Measurements from ENCODE around the gene TXNDC11. TPM values are rescaled to one million over a fixed set of nuclear protein-coding genes. Genes with fewer than 3 reads are reported as not detected.
A peak's percentile ranks its signal among the peaks of the same experiment; 100 is the strongest.

TXNDC11 gene
- total RNA-seq, 5 donors from 2014 or later (not counting 1 experiment from before 2014, with no cell fraction given) = 44.0 to 76.3 (median 54.0) TPM

DNA sequence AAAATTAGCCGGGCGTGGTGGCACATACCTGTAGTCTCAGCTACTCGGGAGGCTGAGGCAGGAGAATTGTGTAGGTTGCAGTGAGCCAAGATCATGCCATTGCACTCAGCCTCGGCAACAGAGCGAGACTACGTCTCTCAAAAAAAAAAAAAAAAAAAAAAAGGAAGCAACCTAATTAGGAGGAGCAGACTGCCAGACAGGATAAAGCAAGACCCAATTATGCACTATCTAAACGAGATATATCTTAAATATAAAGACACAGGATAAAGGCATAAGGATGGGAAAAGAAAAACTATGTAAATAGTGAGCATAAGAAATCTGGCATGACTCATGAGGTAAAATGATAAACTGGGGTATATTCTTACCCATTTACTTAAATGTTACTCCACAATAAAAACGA, 4.9 kb downstream of the TXNDC11 start:
- no peak for DNase-seq
- ChIA-PET POLR2A (no interaction called here), CTCF (interaction anchor here (0.7 kb wide), 2 partner anchors 41 to 778 kb away, joined by 6 to 11 read pairs; no protein-coding TSS in a partner anchor)
- Histone ChIP-seq H3K27ac (ENCODE audit: low read length) (no peak overlapping the region), H3K4me3 (ENCODE audit: control insufficient read depth in 1 of 2, extremely low read depth in 1 of 2, low read length in 1 of 2) (no peak overlapping the region), H3K9me3 (no peaks in the 10 kb centered on the region), H3K4me1 (ENCODE audit: control insufficient read depth in 1 of 2, extremely low read depth in 1 of 2, insufficient read depth in 2 of 2, low read length in 2 of 2) (peaks cover 5 to 36% of the 10 kb centered on the region in 2 experiments), H3K36me3 (ENCODE audit: control insufficient read depth in 2 of 2, extremely low read depth in 1 of 2, insufficient read depth in 1 of 2, low read length in 1 of 2) (peaks cover 0 to 41% of the 10 kb centered on the region in 2 donors), H3K27me3 (replicated peaks in 1 of 2; ENCODE audit: control insufficient read depth in 2 of 2, extremely low read depth in 1 of 2, insufficient read depth in 2 of 2, low read length in 1 of 2) (no peaks in the 10 kb centered on the region)
- no peak overlapping the region for H3K27ac Mint-ChIP-seq
- whole genome bisulfite sequencing (ENCODE audit: insufficient coverage) = no CpG with 5 or more reads among the region's 8 CpGs
- peaks cover 37% of the 10 kb centered on the region for H3K36me3 Mint-ChIP-seq
- H3K27me3 Mint-ChIP-seq = no peaks in the 10 kb centered on the region
- peak overlapping the region in 1 of 3 donors; percentile 96 for H3K4me3 Mint-ChIP-seq
- ATAC-seq (replicated peaks in 1 of 4) = no peak
- peaks cover 63 to 71% (median 69%) of the 10 kb centered on the region in 3 donors for H3K4me1 Mint-ChIP-seq
- H3K9me3 Mint-ChIP-seq = no peaks in the 10 kb centered on the region

DNA sequence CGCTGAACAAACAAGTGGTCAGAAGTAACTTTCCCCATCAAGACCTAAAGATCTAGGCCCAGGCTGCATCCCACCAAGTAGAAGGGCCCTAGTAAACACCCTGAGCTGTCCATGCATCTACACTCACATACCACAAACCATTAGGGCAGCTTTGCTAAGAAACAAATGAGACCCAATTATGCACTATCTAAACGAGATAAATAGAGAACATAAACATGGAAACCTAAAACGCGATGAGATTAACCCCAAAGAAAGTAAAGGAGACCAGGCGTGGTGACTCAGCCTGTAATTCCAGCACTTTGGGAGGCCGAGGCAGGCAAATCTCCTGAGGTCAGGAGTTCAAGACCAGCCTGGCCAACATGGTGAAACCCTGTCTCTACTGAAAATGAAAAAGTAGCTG, 5.8 kb downstream of the TXNDC11 start:
- peaks cover 0 to 48% of the 10 kb centered on the region in 2 donors for H3K36me3 ChIP-seq (ENCODE audit: control insufficient read depth in 2 of 2, extremely low read depth in 1 of 2, insufficient read depth in 1 of 2, low read length in 1 of 2)
- Mint-ChIP-seq H3K27ac (no peak overlapping the region), H3K4me3 (no peak overlapping the region), H3K4me1 (peaks cover 63 to 77% (median 71%) of the 10 kb centered on the region in 3 donors), H3K9me3 (no peaks in the 10 kb centered on the region), H3K27me3 (no peaks in the 10 kb centered on the region), H3K36me3 (peaks cover 43% of the 10 kb centered on the region)
- ChIA-PET CTCF (interaction anchor here in 1 of 2 donors (0.7 to 1.0 kb wide), 3 partner anchors 41 to 221 kb away, joined by 3 to 11 read pairs (median 4); partner anchors contain the start of gene ZC3H7A), POLR2A (no interaction called here)
- ATAC-seq (replicated peaks in 1 of 4) = no peak
- H3K4me1 ChIP-seq (ENCODE audit: control insufficient read depth in 1 of 2, extremely low read depth in 1 of 2, insufficient read depth in 2 of 2, low read length in 2 of 2) = peaks cover 4 to 34% of the 10 kb centered on the region in 2 experiments
- no peaks in the 10 kb centered on the region for H3K27me3 ChIP-seq (replicated peaks in 1 of 2; ENCODE audit: control insufficient read depth in 2 of 2, extremely low read depth in 1 of 2, insufficient read depth in 2 of 2, low read length in 1 of 2)
- WGBS (ENCODE audit: insufficient coverage) = 98% methylated on average over 5 of the region's 6 CpGs
- H3K27ac ChIP-seq (ENCODE audit: low read length) = no peak overlapping the region
- DNase-seq = no peak
- H3K9me3 ChIP-seq = no peaks in the 10 kb centered on the region
- no peak overlapping the region for H3K4me3 ChIP-seq (ENCODE audit: control insufficient read depth in 1 of 2, extremely low read depth in 1 of 2, low read length in 1 of 2)

GRCh38 chr16:11735787-11736186, 6.9 kb downstream of the TXNDC11 start:
- Histone ChIP-seq H3K9me3 (no peaks in the 10 kb centered on the region), H3K4me1 (ENCODE audit: control insufficient read depth in 1 of 2, extremely low read depth in 1 of 2, insufficient read depth in 2 of 2, low read length in 2 of 2) (peaks cover 0 to 23% of the 10 kb centered on the region in 2 experiments), H3K27me3 (replicated peaks in 1 of 2; ENCODE audit: control insufficient read depth in 2 of 2, extremely low read depth in 1 of 2, insufficient read depth in 2 of 2, low read length in 1 of 2) (no peaks in the 10 kb centered on the region), H3K36me3 (ENCODE audit: control insufficient read depth in 2 of 2, extremely low read depth in 1 of 2, insufficient read depth in 1 of 2, low read length in 1 of 2) (peaks cover 0 to 60% of the 10 kb centered on the region in 2 donors), H3K4me3 (ENCODE audit: control insufficient read depth in 1 of 2, extremely low read depth in 1 of 2, low read length in 1 of 2) (no peak overlapping the region), H3K27ac (ENCODE audit: low read length) (no peak overlapping the region)
- Mint-ChIP-seq H3K9me3 (no peaks in the 10 kb centered on the region), H3K4me1 (peaks cover 52 to 74% (median 66%) of the 10 kb centered on the region in 3 donors), H3K4me3 (no peak overlapping the region), H3K27me3 (no peaks in the 10 kb centered on the region), H3K27ac (no peak overlapping the region), H3K36me3 (peaks cover 51% of the 10 kb centered on the region)
- CTCF ChIA-PET = no interaction called here
- ATAC-seq (replicated peaks in 1 of 4) = no peak
- no peak for DNase-seq
- POLR2A ChIA-PET = interaction anchor here (1.1 kb wide), 2 partner anchors 77 to 99 kb away, joined by 3 read pairs; no protein-coding TSS in a partner anchor
- 76% methylated on average over 4 of the region's 8 CpGs for WGBS (ENCODE audit: insufficient coverage)

DNA sequence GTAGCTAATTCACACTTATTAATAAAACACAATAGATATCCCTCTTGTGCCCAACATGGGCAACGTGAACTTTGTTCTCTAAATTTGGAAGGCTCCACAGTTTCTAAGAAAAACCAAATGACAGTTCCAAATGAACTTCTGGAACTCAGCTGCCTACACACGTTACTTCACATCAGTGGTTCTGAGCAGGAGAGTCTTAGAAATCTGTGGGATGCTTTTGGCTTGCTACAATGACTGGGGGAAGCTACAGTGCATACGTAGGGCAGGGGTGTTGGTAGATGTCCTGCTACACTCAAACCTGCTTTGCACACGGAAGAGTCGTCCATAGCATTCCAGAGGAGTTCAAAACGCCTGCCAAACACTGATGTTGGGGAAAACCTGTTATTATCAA, 8.0 kb downstream of the TXNDC11 start:
- Histone ChIP-seq H3K36me3 (ENCODE audit: control insufficient read depth in 2 of 2, extremely low read depth in 1 of 2, insufficient read depth in 1 of 2, low read length in 1 of 2) (peaks cover 0 to 70% of the 10 kb centered on the region in 2 donors), H3K27me3 (replicated peaks in 1 of 2; ENCODE audit: control insufficient read depth in 2 of 2, extremely low read depth in 1 of 2, insufficient read depth in 2 of 2, low read length in 1 of 2) (no peaks in the 10 kb centered on the region), H3K27ac (ENCODE audit: low read length) (no peak overlapping the region), H3K4me1 (ENCODE audit: control insufficient read depth in 1 of 2, extremely low read depth in 1 of 2, insufficient read depth in 2 of 2, low read length in 2 of 2) (peaks cover 0 to 16% of the 10 kb centered on the region in 2 experiments), H3K4me3 (ENCODE audit: control insufficient read depth in 1 of 2, extremely low read depth in 1 of 2, low read length in 1 of 2) (no peak overlapping the region), H3K9me3 (no peaks in the 10 kb centered on the region)
- Mint-ChIP-seq H3K27ac (no peak overlapping the region), H3K4me1 (peaks cover 43 to 73% (median 63%) of the 10 kb centered on the region in 3 donors), H3K4me3 (no peak overlapping the region), H3K27me3 (no peaks in the 10 kb centered on the region), H3K36me3 (peaks cover 58% of the 10 kb centered on the region), H3K9me3 (no peaks in the 10 kb centered on the region)
- POLR2A ChIA-PET = interaction anchor here (0.6 to 0.7 kb wide), 3 partner anchors 40 to 180 kb away, joined by 4 to 8 read pairs (median 7); no protein-coding TSS in a partner anchor
- ATAC-seq (replicated peaks in 1 of 4) (no peak), DNase-seq (no peak)
- CTCF ChIA-PET = interaction anchor here in 1 of 2 donors (0.6 kb wide), 2 partner anchors 448 to 1082 kb away, joined by 3 to 6 read pairs; no protein-coding TSS in a partner anchor
- 40% methylated on average over 1 of the region's 6 CpGs for WGBS (ENCODE audit: insufficient coverage)

DNA sequence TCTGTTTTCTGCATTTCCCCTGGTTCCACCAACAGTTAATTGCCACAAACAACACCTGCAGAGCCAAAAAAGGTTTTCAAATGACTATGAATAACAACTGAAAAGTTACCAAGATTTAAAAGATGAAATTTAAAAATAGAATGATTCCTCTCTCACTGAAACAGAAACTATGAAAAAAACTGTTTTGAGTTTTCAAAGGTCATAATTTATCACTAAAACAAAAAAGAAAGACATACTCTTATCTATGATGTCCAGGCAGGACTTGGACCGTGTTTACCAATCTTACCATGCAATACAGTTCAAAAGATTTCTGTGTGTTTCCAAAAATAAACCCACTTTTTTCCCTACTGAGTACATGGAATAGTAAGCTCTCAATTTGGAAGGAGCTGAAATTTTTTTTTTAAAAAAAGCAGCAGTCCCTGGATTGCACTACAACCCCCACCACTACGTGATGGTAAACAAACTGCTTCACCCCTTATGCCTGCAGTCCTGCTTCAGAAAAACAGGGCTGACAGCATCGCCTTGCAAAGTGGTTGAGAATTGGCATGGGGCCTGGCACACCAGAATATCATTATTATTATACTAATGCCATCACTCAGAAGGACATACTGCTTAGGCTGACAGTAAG, 8.5 kb downstream of the TXNDC11 start:
- WGBS (ENCODE audit: insufficient coverage) = 40% methylated on average over 1 of the region's 3 CpGs
- Histone ChIP-seq H3K4me1 (ENCODE audit: control insufficient read depth in 1 of 2, extremely low read depth in 1 of 2, insufficient read depth in 2 of 2, low read length in 2 of 2) (peaks cover 0 to 14% of the 10 kb centered on the region in 2 experiments), H3K4me3 (ENCODE audit: control insufficient read depth in 1 of 2, extremely low read depth in 1 of 2, low read length in 1 of 2) (no peak overlapping the region), H3K27me3 (replicated peaks in 1 of 2; ENCODE audit: control insufficient read depth in 2 of 2, extremely low read depth in 1 of 2, insufficient read depth in 2 of 2, low read length in 1 of 2) (no peaks in the 10 kb centered on the region), H3K36me3 (ENCODE audit: control insufficient read depth in 2 of 2, extremely low read depth in 1 of 2, insufficient read depth in 1 of 2, low read length in 1 of 2) (peaks cover 1 to 73% of the 10 kb centered on the region in 2 donors), H3K9me3 (no peaks in the 10 kb centered on the region), H3K27ac (ENCODE audit: low read length) (no peak overlapping the region)
- H3K27ac Mint-ChIP-seq = no peak overlapping the region
- POLR2A ChIA-PET = interaction anchor here in 1 of 2 donors (0.6 to 0.7 kb wide), 2 partner anchors 41 to 104 kb away, joined by 7 to 8 read pairs; no protein-coding TSS in a partner anchor
- peaks cover 63% of the 10 kb centered on the region for H3K36me3 Mint-ChIP-seq
- peaks cover 43 to 73% (median 63%) of the 10 kb centered on the region in 3 donors for H3K4me1 Mint-ChIP-seq
- ATAC-seq (replicated peaks in 1 of 4) = no peak
- no peak for DNase-seq
- H3K27me3 Mint-ChIP-seq = no peaks in the 10 kb centered on the region
- CTCF ChIA-PET = interaction anchor here in 1 of 2 donors (0.6 kb wide), 2 partner anchors 448 to 1082 kb away, joined by 3 to 6 read pairs; no protein-coding TSS in a partner anchor
- H3K9me3 Mint-ChIP-seq = no peaks in the 10 kb centered on the region
- H3K4me3 Mint-ChIP-seq = no peak overlapping the region

DNA sequence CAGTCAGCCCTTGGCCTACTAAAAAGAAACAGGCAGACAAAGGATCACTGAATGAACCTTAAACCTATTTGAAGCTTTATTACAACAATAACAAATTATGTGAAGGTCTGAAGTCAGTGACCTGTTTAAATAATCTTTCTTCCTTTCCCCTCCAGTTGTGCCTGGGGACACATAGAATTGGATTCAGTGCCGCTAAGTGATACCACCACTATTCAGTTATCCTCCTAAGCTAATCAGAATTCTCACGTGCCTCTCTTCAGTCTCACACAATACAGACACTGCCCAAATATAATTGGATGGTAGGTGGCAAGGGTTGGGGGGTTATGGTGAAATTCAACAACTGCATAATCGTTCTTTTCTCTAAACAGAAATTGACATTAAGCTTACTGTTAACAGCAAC, 11.4 kb downstream of the TXNDC11 start:
- H3K4me1 ChIP-seq (ENCODE audit: control insufficient read depth in 1 of 2, extremely low read depth in 1 of 2, insufficient read depth in 2 of 2, low read length in 2 of 2) = peaks cover 0 to 3% of the 10 kb centered on the region in 2 experiments
- ATAC-seq (replicated peaks in 1 of 4) = no peak

More for the DNA sequence above, 11.4 kb downstream of the TXNDC11 start:
- no peaks in the 10 kb centered on the region for H3K9me3 Mint-ChIP-seq
- WGBS (ENCODE audit: insufficient coverage) = no CpG with 5 or more reads among the region's 3 CpGs
- POLR2A ChIA-PET = interaction anchor here (0.6 to 0.8 kb wide), 3 partner anchors 12 to 115 kb away, joined by 4 to 7 read pairs (median 4); partner anchors contain the start of gene TXNDC11 (in 1 of the 2)
- no peaks in the 10 kb centered on the region for H3K27me3 Mint-ChIP-seq
- peaks cover 63% of the 10 kb centered on the region for H3K36me3 Mint-ChIP-seq
- DNase-seq = no peak
- H3K4me3 ChIP-seq (ENCODE audit: control insufficient read depth in 1 of 2, extremely low read depth in 1 of 2, low read length in 1 of 2) = no peak overlapping the region
- peaks cover 22 to 62% (median 54%) of the 10 kb centered on the region in 3 donors for H3K4me1 Mint-ChIP-seq
- H3K36me3 ChIP-seq (ENCODE audit: control insufficient read depth in 2 of 2, extremely low read depth in 1 of 2, insufficient read depth in 1 of 2, low read length in 1 of 2) = peaks cover 13 to 79% of the 10 kb centered on the region in 2 donors
- H3K27ac ChIP-seq (ENCODE audit: low read length) = no peak overlapping the region
- H3K27me3 ChIP-seq (replicated peaks in 1 of 2; ENCODE audit: control insufficient read depth in 2 of 2, extremely low read depth in 1 of 2, insufficient read depth in 2 of 2, low read length in 1 of 2) = no peaks in the 10 kb centered on the region
- CTCF ChIA-PET = interaction anchor here (0.5 to 0.9 kb wide), 4 partner anchors 13 to 320 kb away, joined by 3 to 4 read pairs (median 3); no protein-coding TSS in a partner anchor
- no peaks in the 10 kb centered on the region for H3K9me3 ChIP-seq
- no peak overlapping the region for H3K27ac Mint-ChIP-seq
- H3K4me3 Mint-ChIP-seq = no peak overlapping the region

All from T-cell (primary cell).